NT2/D1 (cell line): ENCODE results near the gene PASD1.

Source experiments
- DNase-seq: peaks from one replicate; pipeline ENCODE4 v3.0.0-alpha.2; 2011; ENCODE audit warnings: low read depth, low spot score
- H3K27me3 ChIP-seq: 2 replicates; pipeline ENCODE4 v1.6.0; 2011; ENCODE audit warnings: mild to moderate bottlenecking; ENCODE audit not compliant: insufficient read length, insufficient read depth
- H3K36me3 ChIP-seq: 2 replicates; pipeline ENCODE4 v1.6.1; 2011; ENCODE audit warnings: mild to moderate bottlenecking, low read length, mixed read lengths; ENCODE audit not compliant: insufficient read depth, insufficient read length
- H3K4me1 ChIP-seq: 2 replicates; pipeline ENCODE4 v1.5.1; 2011; ENCODE audit not compliant: insufficient read depth, insufficient read length
- H3K4me3 ChIP-seq: 2 replicates; pipeline ENCODE4 v1.5.1; 2011; ENCODE audit warnings: low read depth; ENCODE audit not compliant: insufficient read length
- H3K9ac ChIP-seq: 2 replicates; pipeline ENCODE4 v1.6.0; 2011; ENCODE audit warnings: low read depth; ENCODE audit not compliant: insufficient read length
- H3K9me3 ChIP-seq: 2 replicates; pipeline ENCODE4 v1.5.1; 2011; ENCODE audit warnings: mild to moderate bottlenecking, low read length; ENCODE audit not compliant: insufficient read depth
- SUZ12 ChIP-seq: IDR thresholded peaks from 2 replicates; pipeline ENCODE4 v1.6.1; 2011; ENCODE audit not compliant: insufficient read length, insufficient read depth; ENCODE audit errors: extremely low read depth
- YY1 ChIP-seq: IDR thresholded peaks from 2 replicates; pipeline ENCODE4 v1.6.1; 2011; ENCODE audit not compliant: insufficient read length, insufficient read depth
- ZNF274 ChIP-seq: IDR thresholded peaks from 2 replicates; pipeline ENCODE4 v1.6.1; 2011; ENCODE audit warnings: mild to moderate bottlenecking, low read depth, low read length

The PASD1 gene

GRCh38 chrX:151563449-151563848, at the start of gene PASD1:
Gene PASD1 (plus strand): TSS chrX:151563675. CDS start chrX:151601554, 37,879 bp downstream.
- no peaks in the 10 kb centered on the region for H3K27me3 ChIP-seq
- no peak within 1 kb of the TSS for H3K4me3 ChIP-seq
- H3K9me3 ChIP-seq: no peaks in the 10 kb centered on the region
- DNase-seq: no peak
- H3K36me3 ChIP-seq: no peaks in the 10 kb centered on the region
- H3K9ac ChIP-seq: no peak within 1 kb of the TSS
- TF ChIP-seq SUZ12 (no peak), ZNF274 (no peak), YY1 (no peak)
- no peaks in the 10 kb centered on the region for H3K4me1 ChIP-seq

GRCh38 chrX:151515237-151515636, 48.2 kb upstream of the PASD1 start:
- Histone ChIP-seq H3K4me3 (no peak overlapping the region), H3K36me3 (no peaks in the 10 kb centered on the region), H3K9me3 (no peaks in the 10 kb centered on the region), H3K4me1 (no peaks in the 10 kb centered on the region), H3K9ac (no peak overlapping the region), H3K27me3 (no peaks in the 10 kb centered on the region)
- no peak for DNase-seq
- TF ChIP-seq SUZ12: no peak
- no peak for TF ChIP-seq YY1
- TF ChIP-seq ZNF274: no peak

- Histone ChIP-seq H3K36me3 (no peaks in the 10 kb centered on the region), H3K4me3 (no peak overlapping the region), H3K4me1 (no peaks in the 10 kb centered on the region), H3K27me3 (no peaks in the 10 kb centered on the region), H3K9ac (no peak overlapping the region), H3K9me3 (no peaks in the 10 kb centered on the region)
- TF ChIP-seq ZNF274 (no peak), YY1 (no peak), SUZ12 (no peak)
- DNase-seq: no peak
These were observed 46.8 kb upstream of the PASD1 start for GRCh38 chrX:151516538-151517187.

GRCh38 chrX:151517421-151517820, 46.1 kb upstream of the PASD1 start:
- no peaks in the 10 kb centered on the region for H3K36me3 ChIP-seq
- no peak for TF ChIP-seq ZNF274
- TF ChIP-seq YY1: no peak
- H3K4me1 ChIP-seq: no peaks in the 10 kb centered on the region
- H3K4me3 ChIP-seq: no peak overlapping the region
- H3K9ac ChIP-seq: no peak overlapping the region
- H3K9me3 ChIP-seq: no peaks in the 10 kb centered on the region
- no peak for DNase-seq
- no peaks in the 10 kb centered on the region for H3K27me3 ChIP-seq

GRCh38 chrX:151523351-151523750, 40.1 kb upstream of the PASD1 start:
- Histone ChIP-seq H3K36me3 (no peaks in the 10 kb centered on the region), H3K27me3 (no peaks in the 10 kb centered on the region), H3K4me1 (no peaks in the 10 kb centered on the region), H3K9ac (no peak overlapping the region), H3K4me3 (no peak overlapping the region), H3K9me3 (no peaks in the 10 kb centered on the region)
- no peak for DNase-seq
- TF ChIP-seq ZNF274 (no peak), YY1 (no peak), SUZ12 (no peak)

GRCh38 chrX:151536571-151536970, 26.9 kb upstream of the PASD1 start:
- Histone ChIP-seq H3K4me3 (no peak overlapping the region), H3K9me3 (no peaks in the 10 kb centered on the region), H3K9ac (no peak overlapping the region), H3K27me3 (no peaks in the 10 kb centered on the region), H3K36me3 (no peaks in the 10 kb centered on the region), H3K4me1 (no peaks in the 10 kb centered on the region)
- no peak for DNase-seq
- no peak for TF ChIP-seq SUZ12
- no peak for TF ChIP-seq YY1
- TF ChIP-seq ZNF274: no peak

GRCh38 chrX:151537572-151537971, 25.9 kb upstream of the PASD1 start:
- H3K4me1 ChIP-seq: no peaks in the 10 kb centered on the region
- no peaks in the 10 kb centered on the region for H3K27me3 ChIP-seq
- H3K9ac ChIP-seq: no peak overlapping the region
- no peak for DNase-seq
- no peak overlapping the region for H3K4me3 ChIP-seq
- no peaks in the 10 kb centered on the region for H3K9me3 ChIP-seq
- TF ChIP-seq SUZ12 (no peak), YY1 (no peak), ZNF274 (no peak)
- no peaks in the 10 kb centered on the region for H3K36me3 ChIP-seq
